Epithelial cell of esophagus (primary cell): ENCODE results near the gene NTN3.

Experiments
- DNase-seq: peaks from one replicate; pipeline ENCODE4 v3.0.0; 2010; ENCODE audit warnings: low read depth
- H3K4me3 ChIP-seq: 2 replicates; pipeline ENCODE4 v1.5.1; 2011; ENCODE audit warnings: mild to moderate bottlenecking, low read length, control low read depth
- CTCF ChIP-seq: IDR thresholded peaks from 2 replicates; pipeline ENCODE4 v1.5.1; 2011; ENCODE audit warnings: low read depth, mild to moderate bottlenecking, low read length, control low read depth, inconsistent platforms; ENCODE audit not compliant: insufficient read depth; ENCODE audit errors: missing control alignments

The NTN3 gene

GRCh38 chr16:2460391-2460713, 10.7 kb upstream of the NTN3 start:
- TF ChIP-seq CTCF = no peak
- no peak for DNase-seq
- H3K4me3 ChIP-seq = peak overlapping the region; percentile 62

DNA sequence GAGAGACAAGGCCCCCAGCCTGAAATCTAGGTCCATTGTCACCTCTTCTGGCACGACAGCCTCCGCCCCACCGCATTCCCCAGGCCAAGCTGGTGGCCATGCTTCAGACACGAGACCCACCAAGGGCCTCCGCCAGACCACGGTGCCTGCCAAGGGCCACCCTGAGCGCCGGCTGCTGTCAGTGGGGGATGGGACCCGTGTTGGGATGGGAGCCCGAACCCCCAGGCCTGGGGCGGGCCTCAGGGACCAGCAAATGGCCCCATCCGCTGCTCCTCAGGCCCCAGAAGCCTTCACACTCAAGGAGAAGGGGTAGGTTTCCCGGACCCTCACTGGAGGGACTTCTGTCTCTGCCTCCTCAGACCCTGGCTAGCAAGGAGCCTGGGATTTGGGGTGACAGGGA, 10.2 kb upstream of the NTN3 start:
- no peak for DNase-seq
- H3K4me3 ChIP-seq = no peak overlapping the region
- TF ChIP-seq CTCF = no peak

- DNase-seq = no peak
- no peak overlapping the region for H3K4me3 ChIP-seq
- no peak for TF ChIP-seq CTCF
Measured at GRCh38 chr16:2462031-2462866, 8.8 kb upstream of the NTN3 start.

DNA sequence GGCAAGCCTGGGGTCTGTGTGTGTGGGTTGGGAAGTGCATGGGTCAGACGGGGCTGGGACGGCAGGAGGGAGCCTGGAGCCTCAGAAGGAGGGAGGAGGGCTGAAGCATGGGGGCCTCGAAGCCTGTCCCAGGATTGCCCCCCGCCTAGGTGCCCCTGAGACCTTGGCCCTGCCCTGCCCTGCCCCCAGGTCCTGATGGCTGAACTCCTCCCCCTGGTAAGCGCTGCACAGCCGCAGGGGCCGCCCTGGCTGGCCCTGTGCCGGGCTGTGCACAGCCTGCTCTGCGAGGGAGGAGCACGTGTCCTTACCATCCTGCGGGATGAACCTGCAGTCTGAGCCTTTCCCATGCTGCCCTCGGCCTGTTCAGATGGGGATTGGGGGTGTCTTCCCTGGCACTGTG, 6.8 kb upstream of the NTN3 start:
- no peak for TF ChIP-seq CTCF
- DNase-seq = no peak
- H3K4me3 ChIP-seq = no peak overlapping the region

DNA sequence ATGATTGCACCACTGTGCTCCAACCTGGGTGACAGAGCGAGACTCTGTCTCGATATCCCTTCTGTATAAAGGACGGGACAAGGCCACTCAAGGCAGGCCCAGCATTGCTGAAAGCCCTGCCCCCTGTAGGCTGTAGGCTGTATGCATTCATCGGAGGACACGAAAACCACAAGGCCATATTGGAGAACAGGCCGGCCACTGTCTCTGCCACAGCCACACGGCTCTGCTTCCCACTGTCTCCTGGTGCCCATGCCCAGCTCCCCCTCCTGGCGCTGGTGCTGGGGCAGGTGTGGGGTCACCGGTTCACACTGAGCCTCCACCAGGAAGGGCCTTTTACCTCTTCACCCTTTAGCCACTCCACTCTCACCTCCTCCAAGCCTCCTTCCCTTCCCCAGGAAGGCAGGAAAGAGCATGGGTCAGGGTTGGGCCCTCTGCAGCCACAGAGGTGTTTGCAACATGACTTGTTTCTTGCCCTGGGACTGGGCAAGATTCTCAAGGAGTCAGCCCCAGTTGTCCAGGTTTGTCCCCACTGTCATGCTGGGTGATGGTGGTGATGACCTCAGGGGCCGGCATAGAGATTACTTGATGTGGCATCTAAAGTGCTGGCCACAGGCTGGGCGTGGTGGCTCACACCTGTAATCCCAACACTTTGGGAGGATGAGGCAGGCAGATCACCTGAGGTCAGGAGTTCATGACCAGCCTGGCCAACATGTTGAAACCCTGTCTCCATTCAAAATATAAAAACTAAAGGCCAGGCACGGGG, 5.3 kb upstream of the NTN3 start:
- H3K4me3 ChIP-seq = no peak overlapping the region
- DNase-seq = no peak
- peak; percentile 23 for TF ChIP-seq CTCF

DNA sequence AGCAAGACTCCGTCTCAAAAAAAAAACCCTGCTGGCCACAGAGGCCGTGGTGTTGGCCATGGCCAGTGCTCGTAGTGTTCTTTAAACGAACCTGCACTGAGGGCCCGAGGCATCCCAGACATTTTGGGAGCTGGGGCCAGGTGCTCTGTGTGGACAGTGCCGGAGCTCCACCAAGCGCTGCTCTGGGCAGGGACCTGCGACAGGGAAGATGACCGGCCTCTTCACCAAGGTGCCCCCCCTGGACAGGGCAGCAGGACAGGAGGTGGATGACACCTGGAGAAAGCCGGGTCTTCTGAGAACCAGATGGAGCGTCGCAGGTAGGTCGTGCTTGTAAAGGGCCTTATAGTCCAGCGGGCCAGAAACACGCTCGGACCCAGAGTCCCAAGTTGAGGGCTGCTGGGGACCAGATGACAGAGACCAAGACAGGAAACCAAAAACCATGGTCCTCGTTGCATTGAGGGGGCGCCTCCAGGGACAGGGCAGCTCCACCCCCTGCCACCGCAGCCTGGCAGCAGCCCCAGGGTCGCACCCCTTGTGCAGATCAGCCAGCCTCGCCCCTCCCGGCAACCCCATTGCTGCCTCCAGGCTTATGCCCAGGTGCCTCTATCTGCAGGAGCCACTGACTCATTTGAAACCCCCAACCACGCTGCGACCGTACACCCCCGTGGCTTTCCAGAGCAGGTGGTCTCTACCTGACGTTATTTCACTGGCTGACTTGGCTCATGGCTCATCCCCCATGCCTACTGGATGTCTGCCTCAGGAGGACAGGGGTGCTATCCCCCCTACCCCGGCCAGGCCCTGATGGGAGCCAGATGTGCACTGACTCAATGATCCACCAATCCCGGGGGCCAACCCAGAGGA, 4.2 kb upstream of the NTN3 start:
- TF ChIP-seq CTCF = no peak
- peak overlapping the region; percentile 11 for H3K4me3 ChIP-seq
- DNase-seq = no peak
